Measurements from ENCODE around the gene ALK. TPM values are rescaled to one million over a fixed set of nuclear protein-coding genes. Genes with fewer than 3 reads are reported as not detected.

ALK gene
- total and polyA plus RNA-seq, 12 donors = 0.09 to 1.8 (median 0.53) TPM; not detected in 1

DNA sequence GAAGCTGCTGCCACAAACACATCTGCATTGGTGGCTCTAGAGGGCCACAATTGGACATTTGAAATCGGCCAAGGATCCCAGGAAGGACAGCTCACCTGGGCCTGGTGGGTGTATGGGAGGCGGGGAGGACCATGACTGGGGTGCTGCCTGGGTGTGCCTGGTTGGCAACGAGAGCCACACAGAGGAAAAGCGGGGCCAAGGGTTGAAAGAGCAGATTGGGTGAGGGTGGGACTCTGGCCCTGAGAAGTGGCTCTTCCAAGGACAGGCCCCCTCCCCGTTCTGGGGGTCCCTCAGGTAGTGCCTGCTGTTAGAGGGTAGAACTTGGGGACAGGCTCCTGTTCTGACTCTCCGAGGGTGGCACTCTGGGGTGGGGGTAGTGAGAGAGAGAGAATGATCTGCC is 703.3 kb downstream of the ALK start:
- Histone ChIP-seq H3K4me1 (replicated peaks in 1 of 2) (no peaks in the 10 kb centered on the region), H3K9me3 (replicated peaks in 1 of 3) (no peaks in the 10 kb centered on the region), H3K36me3 (replicated peaks in 1 of 2) (no peaks in the 10 kb centered on the region), H3K27me3 (no peaks in the 10 kb centered on the region), H3K27ac (no peak overlapping the region), H3K4me3 (no peak overlapping the region)
- DNase-seq = no peak
- WGBS, 4 donors = 73 to 83% (median 78%) methylated on average over 6 of the region's 6 CpGs
- TF ChIP-seq POLR2A (IDR thresholded peaks at IDR 0.05) = no peak
- TF ChIP-seq, protein P1, sequence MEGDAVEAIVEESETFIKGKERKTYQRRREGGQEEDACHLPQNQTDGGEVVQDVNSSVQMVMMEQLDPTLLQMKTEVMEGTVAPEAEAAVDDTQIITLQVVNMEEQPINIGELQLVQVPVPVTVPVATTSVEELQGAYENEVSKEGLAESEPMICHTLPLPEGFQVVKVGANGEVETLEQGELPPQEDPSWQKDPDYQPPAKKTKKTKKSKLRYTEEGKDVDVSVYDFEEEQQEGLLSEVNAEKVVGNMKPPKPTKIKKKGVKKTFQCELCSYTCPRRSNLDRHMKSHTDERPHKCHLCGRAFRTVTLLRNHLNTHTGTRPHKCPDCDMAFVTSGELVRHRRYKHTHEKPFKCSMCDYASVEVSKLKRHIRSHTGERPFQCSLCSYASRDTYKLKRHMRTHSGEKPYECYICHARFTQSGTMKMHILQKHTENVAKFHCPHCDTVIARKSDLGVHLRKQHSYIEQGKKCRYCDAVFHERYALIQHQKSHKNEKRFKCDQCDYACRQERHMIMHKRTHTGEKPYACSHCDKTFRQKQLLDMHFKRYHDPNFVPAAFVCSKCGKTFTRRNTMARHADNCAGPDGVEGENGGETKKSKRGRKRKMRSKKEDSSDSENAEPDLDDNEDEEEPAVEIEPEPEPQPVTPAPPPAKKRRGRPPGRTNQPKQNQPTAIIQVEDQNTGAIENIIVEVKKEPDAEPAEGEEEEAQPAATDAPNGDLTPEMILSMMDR (IDR thresholded peaks at IDR 0.05) = no peak
- intact Hi-C loops (cut with DNase I) = no loop called here

DNA sequence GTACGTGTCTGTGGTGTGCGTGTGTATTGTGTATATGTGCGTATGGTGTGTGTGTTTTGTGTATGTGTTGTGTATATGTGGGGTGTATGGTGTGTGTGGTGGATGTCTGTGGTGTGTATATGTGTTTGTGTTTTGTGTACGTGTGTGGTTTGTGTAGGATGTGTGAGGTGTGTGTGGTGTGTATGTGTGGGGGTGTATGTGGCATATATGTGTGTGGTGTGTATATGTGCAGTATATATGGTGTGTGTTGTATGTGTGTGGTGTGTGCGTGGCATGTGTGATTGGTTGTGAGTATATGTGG is 704.8 kb downstream of the ALK start:
- Histone ChIP-seq H3K4me3 (no peak overlapping the region), H3K4me1 (replicated peaks in 1 of 2) (no peaks in the 10 kb centered on the region), H3K27ac (no peak overlapping the region), H3K9me3 (replicated peaks in 1 of 3) (no peaks in the 10 kb centered on the region), H3K36me3 (replicated peaks in 1 of 2) (no peaks in the 10 kb centered on the region), H3K27me3 (no peaks in the 10 kb centered on the region)
- DNase-seq = no peak
- TF ChIP-seq, protein P1 (IDR thresholded peaks at IDR 0.05) = no peak
- TF ChIP-seq POLR2A (IDR thresholded peaks at IDR 0.05) = no peak
- intact Hi-C loops (cut with DNase I) = no loop called here
- 84 to 90% (median 86%) methylated on average over 5 of the region's 5 CpGs for WGBS, 4 donors

DNA sequence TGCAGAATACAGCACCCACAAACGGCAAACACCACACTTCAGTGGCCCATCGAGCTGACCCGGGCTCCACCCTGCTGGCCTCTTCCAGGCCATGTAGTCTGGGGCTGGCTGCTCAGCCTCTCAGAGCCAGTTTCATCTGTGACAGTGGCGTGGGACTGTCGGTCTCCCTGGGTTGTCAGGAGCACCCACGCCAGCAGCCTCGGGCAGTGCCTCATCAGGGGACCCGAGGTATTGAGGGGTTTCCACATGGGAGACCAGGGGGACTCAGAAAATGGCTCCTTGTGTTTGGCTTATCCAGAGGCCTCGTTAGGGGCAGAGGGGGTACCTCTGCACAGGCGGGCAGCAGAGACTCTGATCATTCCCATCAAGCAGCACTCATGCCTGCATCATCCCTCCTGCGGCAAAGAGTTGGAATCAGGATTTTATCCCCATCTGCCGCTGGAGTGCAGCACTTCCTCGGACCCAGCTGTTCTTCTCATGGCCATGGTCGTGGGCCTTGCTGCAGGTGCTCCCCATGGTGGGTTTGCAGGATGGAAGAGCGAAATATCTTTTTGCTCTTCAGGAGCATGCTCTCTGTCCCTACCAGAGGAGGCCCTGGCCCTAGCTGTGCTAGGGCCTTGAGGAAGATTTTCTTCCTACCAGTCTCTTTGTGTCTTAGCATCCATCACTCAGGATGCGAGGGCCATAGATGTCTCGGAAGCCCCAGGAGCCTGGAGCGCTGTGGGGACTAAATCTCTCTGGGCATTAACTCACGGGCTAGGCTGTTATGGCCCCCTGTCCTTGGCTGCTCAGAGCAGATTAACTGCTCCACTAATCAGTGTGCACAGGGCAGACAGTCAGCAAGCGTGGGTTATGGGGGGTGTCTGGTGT is 705.4 kb downstream of the ALK start:
- no peaks in the 10 kb centered on the region for H3K4me1 ChIP-seq (replicated peaks in 1 of 2)
- 81 to 89% (median 85%) methylated on average over 16 to 20 of the region's 20 CpGs for WGBS, 4 donors
- intact Hi-C loops (cut with DNase I) = no loop called here
- H3K27ac ChIP-seq = no peak overlapping the region
- H3K27me3 ChIP-seq = no peaks in the 10 kb centered on the region
- TF ChIP-seq, protein P1 (IDR thresholded peaks at IDR 0.05) = no peak
- TF ChIP-seq POLR2A (IDR thresholded peaks at IDR 0.05) = no peak
- H3K36me3 ChIP-seq (replicated peaks in 1 of 2) = no peaks in the 10 kb centered on the region
- H3K9me3 ChIP-seq (replicated peaks in 1 of 3) = no peaks in the 10 kb centered on the region
- no peak overlapping the region for H3K4me3 ChIP-seq
- peak in 2 of 7 donors; percentile 15 to 29 for DNase-seq

DNA sequence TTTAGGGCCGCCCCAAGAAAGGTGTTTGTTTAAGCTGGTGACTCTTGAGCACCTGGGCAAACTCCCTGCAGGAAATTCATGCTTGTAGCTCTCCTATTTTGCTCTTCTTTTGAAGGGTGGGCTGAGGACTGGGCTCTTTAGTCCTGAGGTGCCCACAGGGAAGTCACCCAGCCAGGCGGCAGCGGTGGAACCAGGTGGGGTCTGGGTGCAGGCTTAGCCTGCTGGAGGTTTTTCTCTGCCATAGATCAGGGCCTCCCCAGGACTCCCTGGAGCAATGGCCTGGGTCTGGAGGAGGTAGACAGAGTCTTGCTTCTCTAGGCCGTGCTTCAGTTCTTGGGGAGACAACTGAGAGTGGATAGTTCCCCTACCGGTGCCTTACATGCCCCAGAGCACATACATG is 706.3 kb downstream of the ALK start:
- Histone ChIP-seq H3K27ac (no peak overlapping the region), H3K4me3 (no peak overlapping the region), H3K27me3 (no peaks in the 10 kb centered on the region), H3K4me1 (replicated peaks in 1 of 2) (no peaks in the 10 kb centered on the region), H3K9me3 (replicated peaks in 1 of 3) (no peaks in the 10 kb centered on the region), H3K36me3 (replicated peaks in 1 of 2) (no peaks in the 10 kb centered on the region)
- peak in 2 of 7 donors; percentile 9 to 23 for DNase-seq
- intact Hi-C loops (cut with DNase I) = no loop called here
- 89 to 94% (median 93%) methylated on average over 4 to 5 of the region's 5 CpGs for WGBS, 4 donors
- no peak for TF ChIP-seq POLR2A (IDR thresholded peaks at IDR 0.05)
- TF ChIP-seq, protein P1 (IDR thresholded peaks at IDR 0.05) = no peak
